GOT3 (cell line): ENCODE measurements around the gene AUTS2.

Experiments
- DNase-seq: peaks from one replicate; lab custom pipeline; 2025; ENCODE audit warnings: mixed read lengths; lab: John Stamatoyannopoulos, UW

AUTS2 gene

DNA sequence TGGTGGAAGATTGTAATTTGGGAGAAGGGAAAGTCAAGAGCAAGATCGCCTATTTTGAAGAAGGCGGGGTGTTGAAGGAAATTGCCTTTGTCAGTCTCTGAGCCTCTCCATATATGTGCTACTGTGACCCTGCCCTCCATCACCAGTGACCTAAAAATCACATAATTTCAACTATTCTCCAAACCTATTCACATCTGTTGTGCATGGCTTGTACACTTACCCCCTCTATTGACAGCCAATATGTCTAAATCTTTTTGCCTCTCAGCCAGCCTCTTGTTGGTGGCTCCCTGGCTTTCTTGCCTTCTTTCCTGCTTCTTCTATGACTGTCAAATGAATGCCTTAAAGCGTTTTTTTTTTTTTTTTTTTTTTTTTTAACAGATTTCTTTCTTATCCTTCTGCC is 295.6 kb downstream of the AUTS2 start:
- DNase-seq = no peak

- DNase-seq = no peak
These were observed 297.2 kb downstream of the AUTS2 start for GRCh38 chr7:69895446-69895845.

DNA sequence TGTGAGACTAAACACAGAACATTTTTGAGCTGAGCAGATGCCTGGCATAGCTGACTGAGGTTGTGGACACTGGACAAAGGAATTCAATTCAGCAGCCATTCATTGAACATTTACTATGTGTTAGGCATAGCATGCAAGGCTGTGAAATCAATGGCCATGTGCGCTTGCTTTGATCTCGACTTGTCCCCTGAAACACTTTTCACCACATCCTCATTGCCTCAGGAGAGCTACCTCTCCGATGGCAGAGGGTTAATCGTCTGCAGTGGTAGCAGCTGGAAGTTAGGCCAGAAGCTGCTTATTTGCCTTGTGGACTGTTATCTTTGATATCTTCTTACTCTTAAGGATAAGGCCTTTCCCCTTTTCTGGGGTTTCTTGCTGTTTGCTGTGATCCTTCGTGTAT is 297.8 kb downstream of the AUTS2 start:
- no peak for DNase-seq

GRCh38 chr7:69898189-69898588 is 299.9 kb downstream of the AUTS2 start:
- DNase-seq = no peak

- DNase-seq = no peak
These were observed 305.1 kb downstream of the AUTS2 start for GRCh38 chr7:69903410-69903809.

DNA sequence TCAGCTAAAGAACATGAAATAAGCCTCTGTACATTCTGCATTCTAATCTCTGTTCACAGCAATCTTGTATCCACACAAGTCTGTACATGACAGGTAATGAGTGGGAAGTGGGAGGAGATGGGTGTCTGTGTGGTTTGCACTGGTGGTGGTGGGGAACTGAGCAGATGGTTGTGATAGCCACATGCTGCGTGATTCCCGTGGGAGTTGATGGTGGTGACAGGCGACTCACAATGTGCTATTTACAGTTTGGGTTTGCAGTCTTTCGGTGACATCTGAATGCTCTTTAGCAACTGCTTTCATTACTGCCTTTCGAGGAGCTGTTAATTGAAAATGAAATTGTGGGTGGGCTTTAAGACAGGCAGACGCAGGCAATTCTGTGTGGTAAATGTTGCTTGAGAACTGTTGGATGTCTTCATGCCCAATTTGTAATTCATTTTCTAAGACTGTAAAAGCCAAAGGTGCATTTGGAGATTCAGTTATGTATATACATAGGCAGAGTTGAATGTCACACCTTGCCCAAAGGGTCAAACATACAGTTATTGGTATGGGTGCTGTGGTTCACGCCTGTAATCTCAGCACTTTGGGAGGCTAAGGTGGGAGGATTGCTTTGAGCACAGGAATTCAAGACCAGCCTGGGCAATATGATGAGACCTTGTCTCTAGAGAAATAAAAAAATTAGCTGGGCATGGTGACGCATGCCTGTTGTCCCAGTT is 308.2 kb downstream of the AUTS2 start:
- no peak for DNase-seq

DNA sequence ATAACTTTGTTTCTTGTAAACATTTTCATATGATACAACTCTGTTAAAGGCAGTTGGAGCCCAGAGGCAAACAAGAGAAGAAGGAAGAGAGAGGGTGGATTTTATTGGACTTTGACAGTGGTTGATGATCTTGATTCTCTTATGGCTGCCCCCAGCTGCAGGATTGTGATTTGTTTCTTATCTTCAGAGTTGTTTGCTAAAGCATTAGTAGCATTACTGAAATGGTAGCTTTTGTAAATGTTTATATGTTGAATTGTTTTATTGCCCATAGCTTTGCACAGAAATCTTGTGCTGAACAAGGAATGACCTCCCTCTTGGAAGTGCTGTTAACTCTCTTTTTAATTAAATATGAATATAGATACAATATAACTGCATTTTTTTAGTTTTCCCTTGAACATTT is 309.4 kb downstream of the AUTS2 start:
- no peak for DNase-seq

DNA sequence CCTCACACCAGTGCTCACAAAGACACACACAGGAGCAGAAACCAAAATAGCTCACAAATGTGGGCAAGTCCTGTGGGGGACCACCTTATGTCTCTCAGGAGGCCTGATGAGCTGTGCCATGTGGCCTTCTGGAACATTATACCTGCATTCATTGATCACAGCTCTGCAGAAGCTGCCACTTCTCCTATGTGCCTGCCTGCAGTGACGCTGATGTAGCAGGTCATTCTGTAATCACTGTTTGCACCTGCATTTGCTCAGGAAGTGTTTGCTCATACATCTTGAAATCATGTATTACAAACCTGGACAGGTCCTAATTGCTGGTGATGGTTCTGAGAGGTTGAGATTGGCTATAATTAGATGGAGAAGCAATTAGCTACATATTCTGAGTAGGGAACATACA is 310.2 kb downstream of the AUTS2 start:
- no peak for DNase-seq

- no peak for DNase-seq
These were observed 311.9 kb downstream of the AUTS2 start for GRCh38 chr7:69910150-69910549.

DNA sequence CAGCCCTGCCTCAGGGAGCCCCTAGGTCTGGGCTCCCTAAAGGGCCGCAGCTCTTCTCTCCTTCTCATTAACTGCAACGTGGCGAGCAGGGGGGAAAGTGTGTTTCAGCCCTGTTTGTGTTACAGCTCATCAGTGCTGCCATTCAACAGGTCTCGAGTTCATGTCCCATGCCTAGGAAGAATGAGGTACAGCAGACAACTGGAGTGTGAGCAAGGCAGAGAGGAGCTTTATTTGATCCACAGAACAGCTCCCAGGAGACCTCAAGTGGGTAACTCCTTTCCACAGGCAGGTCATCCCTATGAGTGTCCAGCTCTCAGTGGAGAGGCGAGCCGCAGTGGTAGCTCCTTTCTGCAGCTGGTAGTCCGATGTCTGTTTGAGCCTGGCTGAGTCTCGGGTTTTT is 313.1 kb downstream of the AUTS2 start:
- DNase-seq = no peak

DNA sequence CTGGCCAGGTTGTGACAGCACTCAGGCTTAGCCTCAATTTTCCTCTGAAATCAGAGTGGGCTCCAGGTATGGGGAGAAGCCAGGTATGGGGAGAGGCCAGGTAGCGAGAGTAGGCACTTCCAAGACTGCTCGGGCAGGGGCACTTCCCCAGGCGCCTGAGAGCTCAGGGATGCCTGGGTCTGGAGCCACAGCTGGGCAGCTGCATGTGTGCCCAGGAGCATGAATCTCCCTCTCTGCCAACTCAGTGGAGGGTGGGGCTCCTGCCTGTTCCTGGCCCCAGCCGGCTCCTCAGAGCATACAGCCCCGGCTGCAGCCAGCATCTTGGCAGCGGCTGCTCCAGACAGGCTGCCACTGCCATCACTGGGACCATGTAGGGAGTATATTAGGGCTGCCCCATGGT is 313.9 kb downstream of the AUTS2 start:
- DNase-seq = no peak

DNA sequence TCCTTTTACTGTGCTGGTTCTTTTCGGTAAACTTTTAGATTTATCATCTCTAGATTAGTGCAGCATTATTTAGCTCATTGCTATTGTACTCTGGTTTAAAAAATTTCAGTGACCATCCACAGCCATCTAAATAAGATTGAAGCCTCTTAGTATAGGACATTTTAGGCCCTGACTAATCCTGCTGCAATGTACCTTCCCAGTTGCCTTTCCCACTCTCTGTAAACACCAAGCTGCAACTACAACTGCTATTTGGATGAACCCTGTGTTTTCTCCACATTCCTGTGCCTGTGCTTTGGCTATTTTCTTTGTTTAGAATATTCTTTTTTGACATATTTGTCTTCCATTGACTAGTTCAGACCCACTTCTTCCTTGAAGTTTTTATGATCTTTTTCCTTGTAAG is 314.6 kb downstream of the AUTS2 start:
- no peak for DNase-seq

DNA sequence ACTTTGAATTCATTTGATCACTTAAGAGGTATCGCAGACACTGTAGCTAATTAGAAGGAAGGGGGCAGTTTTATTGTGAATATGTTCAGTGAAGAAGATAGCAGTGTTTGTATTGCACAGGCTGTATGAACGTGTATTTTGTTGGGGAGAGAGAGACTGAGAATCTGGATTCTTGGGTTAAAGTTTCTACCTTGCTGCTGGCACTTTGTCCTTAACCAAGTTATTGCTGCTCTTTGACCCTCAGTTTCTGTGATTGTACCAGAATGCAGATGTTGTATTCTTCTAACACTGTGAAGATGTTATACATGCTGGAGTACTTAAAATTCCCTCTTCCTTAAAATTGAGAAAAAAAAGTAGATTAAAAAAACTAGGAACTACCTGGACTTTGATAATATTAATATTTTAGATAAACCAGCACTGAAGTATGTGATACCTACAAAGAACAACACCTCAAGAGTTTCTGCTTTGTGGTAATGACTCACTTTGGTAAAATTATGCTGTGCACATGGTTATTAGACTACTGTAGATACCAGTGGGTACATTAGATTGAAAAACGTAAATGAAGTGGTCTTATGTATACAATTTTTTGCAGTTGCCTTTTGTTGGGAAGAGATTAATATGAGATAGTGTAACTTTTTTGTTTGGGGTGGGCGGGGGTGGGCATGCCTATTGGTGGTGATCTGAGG is 321.3 kb downstream of the AUTS2 start:
- DNase-seq = no peak

DNA sequence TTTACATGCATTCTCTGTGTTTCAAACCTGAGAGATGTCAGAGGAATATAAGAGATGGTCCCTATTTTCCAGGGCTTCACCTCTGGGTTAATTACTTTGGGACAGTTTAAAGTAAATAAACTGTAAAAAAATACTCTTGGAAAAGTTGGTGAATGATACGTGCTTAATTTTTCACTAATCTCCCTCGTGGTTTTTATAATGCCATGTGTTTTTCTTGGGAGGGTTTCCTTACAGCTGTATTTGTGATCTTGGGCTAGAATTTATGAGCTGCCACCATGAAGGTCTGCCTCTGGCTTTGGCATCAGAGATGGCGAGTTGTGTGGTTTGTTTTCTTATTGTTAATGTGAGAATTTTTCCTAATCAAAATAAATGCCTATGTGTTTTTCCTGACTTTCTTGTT is 322.5 kb downstream of the AUTS2 start:
- no peak for DNase-seq

- DNase-seq = no peak
These were observed 323.9 kb downstream of the AUTS2 start for GRCh38 chr7:69922026-69922803.

- no peak for DNase-seq
These were observed 329.2 kb downstream of the AUTS2 start for GRCh38 chr7:69927461-69927860.

GRCh38 chr7:69928621-69929020 is 330.3 kb downstream of the AUTS2 start:
- no peak for DNase-seq

- DNase-seq = no peak
These were observed 331.3 kb downstream of the AUTS2 start for GRCh38 chr7:69929622-69930021.

DNA sequence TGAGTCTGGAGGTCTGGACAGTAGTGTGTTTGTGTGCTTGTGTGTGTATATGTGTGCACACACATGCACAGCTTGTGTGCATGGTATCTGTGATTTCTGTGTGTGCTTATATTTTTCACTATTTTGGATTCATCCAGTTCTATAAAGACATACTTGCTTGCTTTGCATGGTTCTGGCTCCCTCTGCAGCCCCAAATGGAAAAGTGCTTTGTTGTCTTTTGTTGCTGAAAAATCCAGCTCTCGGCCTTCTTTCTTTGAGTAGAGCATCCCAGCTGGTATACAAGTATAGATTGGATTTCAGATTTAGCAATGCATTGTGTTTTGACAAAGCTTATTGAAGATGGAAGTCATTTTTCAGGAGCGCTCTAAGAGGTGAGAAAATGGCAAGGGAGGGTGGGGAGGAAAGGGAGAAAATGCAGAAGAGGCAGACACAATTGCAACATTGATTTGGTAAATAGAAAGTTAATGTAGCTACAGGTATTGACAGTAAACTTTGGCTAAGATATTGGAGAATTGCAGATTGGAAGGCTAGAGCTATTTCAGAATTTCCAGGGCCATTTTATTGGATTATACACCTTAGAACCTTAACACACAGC is 333.9 kb downstream of the AUTS2 start:
- no peak for DNase-seq

GRCh38 chr7:69934144-69934903 is 336.0 kb downstream of the AUTS2 start:
- no peak for DNase-seq

DNA sequence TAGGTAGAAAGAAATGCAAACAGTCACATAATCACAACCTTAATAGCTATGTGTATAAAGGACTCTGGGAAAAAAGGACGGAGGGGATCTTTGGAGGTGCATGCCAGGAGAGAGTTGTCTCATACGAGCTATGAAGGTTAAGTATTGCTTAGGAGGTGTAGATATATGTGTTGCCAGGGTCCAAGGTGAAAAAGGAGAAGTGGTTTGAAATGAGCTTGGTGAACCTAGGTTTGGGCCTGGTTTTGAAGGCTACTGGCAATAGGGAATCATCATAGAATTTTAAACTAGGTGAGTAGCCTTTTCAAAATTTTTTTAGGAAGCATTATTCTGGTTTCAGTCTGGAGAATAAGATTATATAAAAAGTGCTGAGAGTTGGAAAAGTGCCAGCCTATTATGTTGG is 336.8 kb downstream of the AUTS2 start:
- no peak for DNase-seq

DNA sequence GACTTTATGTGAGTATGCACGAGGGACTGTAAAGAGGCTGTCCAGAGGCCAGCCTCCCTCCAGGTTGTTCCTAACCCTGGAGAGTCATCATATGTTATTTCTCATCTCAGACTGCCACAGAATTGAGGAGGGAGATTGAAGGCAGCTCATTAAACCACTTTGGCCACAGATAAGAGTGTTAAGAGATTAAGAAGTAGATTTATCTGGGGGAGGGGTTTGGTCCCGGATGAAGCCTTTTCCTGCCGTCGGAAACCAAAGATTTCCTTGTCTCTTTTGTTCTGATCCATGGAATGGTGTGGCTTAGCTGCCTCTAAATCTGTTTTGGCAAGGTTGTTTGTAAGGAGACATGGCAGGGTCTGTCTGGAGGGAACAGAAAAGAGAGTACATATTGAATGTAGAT is 338.8 kb downstream of the AUTS2 start:
- no peak for DNase-seq
